Fibroblast of skin of right biceps (primary cell): Measurements from ENCODE around the gene PRX.
"Not testable (repeated sequence)": the region's sequence is repeated elsewhere in the genome, so short reads cannot be mapped to it uniquely, and the experiment has no call there.

Experiments
- DNase-seq: peaks from one replicate; pipeline ENCODE4 v3.0.0-alpha.2; 2013

The PRX gene

GRCh38 chr19:40389404-40390083, 23.6 kb downstream of the PRX start:
- DNase-seq: no peak

GRCh38 chr19:40388481-40388880, 24.7 kb downstream of the PRX start:
- no peak for DNase-seq

DNA sequence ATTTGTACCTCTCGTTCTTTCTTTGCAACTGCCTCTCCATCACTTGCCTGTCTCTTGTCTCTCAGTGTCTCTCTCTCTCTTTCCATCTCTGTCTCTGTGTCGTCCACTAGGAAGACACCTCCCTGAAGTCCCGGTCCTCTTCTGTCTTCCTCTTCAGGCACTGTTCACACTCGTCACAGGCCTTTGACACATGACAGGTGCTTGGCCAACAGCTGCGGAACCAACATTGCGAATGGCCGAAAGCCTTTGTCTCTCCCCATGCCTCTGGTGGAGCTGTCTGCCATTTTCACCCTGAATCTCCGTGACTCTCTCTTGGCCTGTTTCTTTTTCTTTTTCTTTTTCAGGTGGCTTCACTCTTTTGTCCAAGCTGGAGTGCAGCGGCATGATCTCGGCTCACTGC, 26.0 kb downstream of the PRX start:
- no peak for DNase-seq

GRCh38 chr19:40383668-40384248, 29.4 kb downstream of the PRX start:
- DNase-seq: no peak

- DNase-seq: no peak
Measured at GRCh38 chr19:40381321-40381720, 31.9 kb downstream of the PRX start.

DNA sequence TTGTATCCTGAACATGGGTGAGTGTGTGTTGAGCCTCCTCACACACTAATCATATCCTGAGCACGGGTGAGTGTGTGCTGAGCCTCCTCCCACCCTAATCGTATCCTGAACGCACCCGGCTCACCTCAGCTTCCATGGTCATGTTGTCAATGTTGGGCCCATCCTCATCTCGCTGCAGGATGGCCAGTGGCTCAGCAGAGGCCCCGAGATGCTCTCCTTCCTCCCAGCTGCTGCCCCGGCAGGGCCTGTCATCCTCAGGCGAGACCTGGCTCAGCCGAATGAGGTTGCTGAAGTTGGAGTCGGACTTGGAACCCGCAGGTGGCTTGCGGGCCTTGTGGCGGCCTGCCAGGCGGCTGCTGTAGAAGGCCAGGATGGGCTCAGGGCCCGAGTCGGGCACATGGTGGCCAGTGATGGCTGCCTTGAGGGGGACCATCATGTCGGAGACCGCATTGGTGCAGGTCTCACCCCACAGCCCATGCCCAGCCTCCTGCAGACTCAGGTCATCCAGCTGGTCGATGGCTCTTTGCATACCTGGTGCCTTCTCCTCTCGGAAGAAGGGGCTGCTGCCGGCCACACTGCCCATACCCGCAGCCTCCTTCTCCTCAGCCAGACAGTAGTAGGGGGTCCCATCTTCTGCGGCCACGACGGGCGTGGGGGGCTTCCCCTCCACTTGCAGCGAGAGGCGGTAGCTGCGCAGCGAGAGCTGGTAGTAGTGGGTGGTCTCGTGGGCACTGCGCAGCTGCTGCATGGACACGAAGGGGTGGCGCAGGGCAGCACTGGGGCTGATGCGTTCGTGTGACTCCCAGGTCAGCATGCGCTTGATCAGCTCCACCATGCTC, 32.8 kb downstream of the PRX start:
- no peak for DNase-seq

- no peak for DNase-seq
Measured at GRCh38 chr19:40379446-40380198, 33.6 kb downstream of the PRX start.

GRCh38 chr19:40378509-40378908, 34.7 kb downstream of the PRX start:
- DNase-seq: no peak

- DNase-seq: no peak
Measured at GRCh38 chr19:40377876-40378385, 35.2 kb downstream of the PRX start.

DNA sequence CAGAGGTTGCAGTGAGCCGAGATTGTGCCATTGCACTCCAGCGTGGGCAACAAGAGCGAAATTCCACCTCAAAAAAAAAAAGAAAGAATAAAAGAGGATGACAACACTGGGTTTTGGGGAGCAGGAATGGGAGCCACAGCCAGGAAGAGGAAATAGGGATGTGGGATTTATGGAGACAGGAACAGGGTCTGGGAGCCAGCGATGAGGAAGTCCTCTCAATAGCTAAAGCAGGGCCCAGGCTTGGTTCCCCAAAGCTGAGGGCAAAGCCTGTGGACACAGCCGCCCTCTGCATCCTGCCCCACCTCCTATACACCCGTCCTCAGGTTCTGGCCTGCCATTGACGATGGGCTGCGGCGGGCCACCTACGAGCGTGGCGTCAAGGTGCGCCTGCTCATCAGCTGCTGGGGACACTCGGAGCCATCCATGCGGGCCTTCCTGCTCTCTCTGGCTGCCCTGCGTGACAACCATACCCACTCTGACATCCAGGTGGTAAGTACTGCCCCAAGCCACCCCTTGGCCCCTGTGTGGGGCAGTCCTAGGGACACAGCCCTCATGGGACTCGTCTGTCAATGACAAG, 36.8 kb downstream of the PRX start:
- DNase-seq: no peak

GRCh38 chr19:40374084-40374483, 39.1 kb downstream of the PRX start:
- no peak for DNase-seq

DNA sequence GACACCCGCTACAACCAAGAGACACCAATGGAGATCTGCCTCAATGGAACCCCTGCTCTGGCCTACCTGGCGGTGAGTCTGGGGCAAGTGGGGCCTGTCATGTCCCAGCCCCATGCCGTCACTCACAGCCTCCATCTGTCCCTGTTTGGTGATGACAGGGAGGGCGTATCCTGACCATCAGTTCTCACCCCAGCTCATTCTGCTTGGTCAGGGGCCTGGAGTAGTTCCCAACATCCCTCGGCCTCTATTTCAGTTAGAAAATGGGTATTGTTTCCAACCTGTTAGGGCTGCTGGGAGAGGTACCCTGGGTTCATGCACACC, 41.4 kb downstream of the PRX start:
- no peak for DNase-seq

- DNase-seq: no peak
Measured at GRCh38 chr19:40370997-40371801, 42.0 kb downstream of the PRX start.

DNA sequence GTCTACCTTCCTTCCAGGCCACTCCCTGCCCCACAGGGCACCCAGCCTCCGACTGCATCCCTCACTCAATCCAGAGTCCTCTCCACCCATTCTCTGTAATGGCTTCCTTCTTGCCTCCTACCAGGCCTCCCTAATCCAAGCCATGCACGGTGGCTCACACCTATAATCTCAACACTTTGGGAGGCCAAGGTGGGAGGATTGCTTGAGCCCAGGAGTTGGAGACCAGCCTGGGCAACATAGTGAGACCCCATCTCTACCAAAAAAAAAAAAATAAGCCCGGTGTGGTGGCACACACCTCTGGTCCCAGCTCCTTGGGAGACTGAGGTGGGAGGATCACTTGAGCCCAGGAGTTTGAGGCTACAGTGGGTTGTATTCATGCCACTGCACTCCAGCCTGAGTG, 42.9 kb downstream of the PRX start:
- not testable (repeated sequence) for DNase-seq

DNA sequence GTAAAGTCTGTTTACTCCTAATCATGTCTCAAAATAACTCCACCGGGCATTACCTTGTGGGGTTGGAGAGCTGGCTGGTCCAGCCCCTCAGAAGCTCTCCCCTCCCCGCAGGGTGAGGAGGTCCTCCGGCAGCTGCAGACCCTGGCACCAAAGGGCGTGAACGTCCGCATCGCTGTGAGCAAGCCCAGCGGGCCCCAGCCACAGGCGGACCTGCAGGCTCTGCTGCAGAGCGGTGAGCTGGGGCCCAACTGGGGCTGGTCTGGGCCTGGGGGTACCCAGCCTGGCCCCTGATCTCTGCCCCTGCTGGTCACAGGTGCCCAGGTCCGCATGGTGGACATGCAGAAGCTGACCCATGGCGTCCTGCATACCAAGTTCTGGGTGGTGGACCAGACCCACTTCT, 43.4 kb downstream of the PRX start:
- no peak for DNase-seq

DNA sequence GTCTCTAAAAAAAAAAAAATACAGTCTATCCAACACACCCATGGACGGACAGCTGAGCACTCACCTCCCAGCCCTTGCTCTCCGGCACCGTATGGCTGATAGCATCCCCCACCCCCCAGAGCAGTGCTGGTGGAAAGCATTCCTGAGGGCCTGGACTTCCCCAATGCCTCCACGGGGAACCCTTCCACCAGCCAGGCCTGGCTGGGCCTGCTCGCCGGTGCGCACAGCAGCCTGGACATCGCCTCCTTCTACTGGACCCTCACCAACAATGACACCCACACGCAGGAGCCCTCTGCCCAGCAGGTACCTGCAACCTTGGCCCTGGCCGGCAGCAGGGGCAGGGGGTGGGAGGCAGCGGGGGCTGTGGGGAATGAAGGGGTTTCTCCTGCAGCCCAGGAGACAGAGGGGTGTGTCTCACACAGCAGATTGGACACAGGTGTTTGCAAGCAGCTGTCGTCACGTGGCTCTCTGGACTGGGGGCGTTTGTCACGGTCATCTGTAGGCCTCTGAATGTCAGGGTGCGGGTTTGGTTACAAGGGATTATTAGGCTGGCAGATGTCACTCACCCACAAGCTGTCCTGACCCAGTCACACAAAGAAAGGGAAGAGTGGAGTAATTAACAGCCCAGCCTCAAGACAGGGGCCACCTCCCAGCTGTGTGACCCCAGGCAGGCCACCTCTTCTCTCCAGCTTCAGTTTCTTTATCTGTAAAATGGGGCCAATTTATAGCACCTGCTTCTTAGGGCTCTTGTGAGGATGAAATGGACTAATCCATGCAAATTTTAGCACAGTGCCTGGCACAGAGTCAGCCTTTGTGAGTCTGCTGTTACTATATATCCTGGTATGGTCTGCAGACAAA, 45.4 kb downstream of the PRX start:
- DNase-seq: no peak

DNA sequence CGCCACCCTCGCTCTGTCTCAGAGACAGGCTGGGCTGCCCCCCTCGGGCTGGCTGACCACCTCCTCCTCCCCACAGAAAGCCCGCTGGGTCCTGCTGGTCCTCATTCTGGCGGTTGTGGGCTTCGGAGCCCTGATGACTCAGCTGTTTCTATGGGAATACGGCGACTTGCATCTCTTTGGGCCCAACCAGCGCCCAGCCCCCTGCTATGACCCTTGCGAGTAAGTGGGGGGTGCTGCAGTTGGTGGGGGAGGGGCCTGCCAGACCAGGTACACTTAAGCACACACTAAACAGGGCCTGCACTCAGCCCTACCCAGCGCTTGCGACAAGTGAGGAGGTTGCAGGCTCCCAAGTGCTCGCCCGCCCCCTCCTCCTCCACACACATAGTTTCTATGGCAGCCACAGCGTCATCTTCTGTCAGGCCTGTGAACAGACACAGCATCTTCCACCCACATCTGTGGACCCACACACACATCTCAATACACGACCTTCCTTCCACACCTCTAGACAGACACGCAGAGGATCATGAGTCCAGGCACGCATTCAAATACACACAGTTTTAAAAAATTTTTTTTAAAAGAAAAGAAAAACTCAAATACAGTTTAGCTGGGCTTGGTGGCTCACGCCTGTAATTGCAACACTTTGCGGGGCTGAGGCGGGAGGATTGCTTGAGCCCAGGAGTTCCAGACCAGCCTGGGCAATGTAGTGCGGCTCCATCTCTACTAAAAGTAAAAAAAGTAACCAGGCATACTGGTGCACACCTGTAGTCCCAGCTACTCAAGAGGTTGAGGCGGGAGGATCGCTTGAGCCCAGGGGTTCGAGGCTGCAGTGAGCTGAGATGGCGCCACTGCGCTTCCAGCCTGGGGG, 46.2 kb downstream of the PRX start:
- peak; percentile 57 for DNase-seq

DNA sequence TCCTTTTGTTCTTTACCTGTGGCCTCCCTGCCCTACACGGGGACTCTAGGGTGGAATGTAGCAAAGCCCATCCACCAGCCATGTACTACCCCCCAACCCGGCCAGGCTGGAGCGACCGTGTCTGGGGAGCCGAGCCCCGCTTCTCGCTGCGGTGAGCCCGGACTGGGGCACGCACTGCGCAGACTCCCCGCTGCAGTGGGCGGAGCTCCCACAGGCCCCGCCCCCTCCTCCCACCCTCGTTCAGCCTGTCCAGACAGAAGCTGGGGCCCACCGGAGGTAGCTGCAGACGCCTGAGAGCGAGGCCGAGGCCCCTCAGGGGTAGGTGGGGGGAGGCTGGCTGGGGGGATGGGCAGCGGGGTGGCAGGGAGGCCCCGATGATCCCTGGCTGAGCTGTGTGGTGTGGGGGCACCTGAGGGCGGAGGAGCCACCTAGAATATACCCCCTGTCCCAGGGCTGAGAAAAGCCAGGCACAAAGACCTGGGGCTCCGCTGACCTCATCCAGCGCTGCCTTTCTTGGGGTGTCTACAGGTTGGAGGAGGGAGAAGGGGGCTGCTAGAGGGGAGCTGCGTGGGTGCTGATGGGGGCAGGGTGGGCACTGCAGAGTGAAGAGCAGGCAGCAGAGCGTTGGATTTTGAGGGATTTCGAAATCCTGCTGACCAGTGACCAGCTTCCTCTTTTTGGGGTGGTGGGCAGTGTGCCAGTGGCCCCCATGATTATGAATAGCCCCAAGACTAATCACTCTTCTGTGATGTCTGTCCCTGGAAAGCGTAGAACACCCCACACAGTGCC, 47.4 kb downstream of the PRX start:
- peak; percentile 74 for DNase-seq

- no peak for DNase-seq
Measured at GRCh38 chr19:40365010-40365409, 48.2 kb downstream of the PRX start.
